Adipocyte (in vitro differentiated cells): ENCODE results near the gene ATN1.

Experiments used
- DNase-seq: peaks from one replicate; pipeline ENCODE4 v3.0.0-alpha.2; 2015; ENCODE audit warnings: low read depth
- H3K27me3 ChIP-seq: replicated peaks from 2 replicates; pipeline ENCODE4 v1.7.0; 2013; ENCODE audit warnings: mild to moderate bottlenecking, low read length, moderate library complexity; ENCODE audit not compliant: control insufficient read depth, insufficient read depth
- H3K36me3 ChIP-seq: 2 replicates; pipeline ENCODE4 v1.7.0; 2013; ENCODE audit warnings: low read length, mild to moderate bottlenecking, moderate library complexity; ENCODE audit not compliant: control insufficient read depth, insufficient read depth, severe bottlenecking
- H3K4me1 ChIP-seq: 2 replicates; pipeline ENCODE4 v1.7.0; 2013; ENCODE audit warnings: mild to moderate bottlenecking, low read length, moderate library complexity; ENCODE audit not compliant: control insufficient read depth, insufficient read depth
- H3K4me3 ChIP-seq: 2 replicates; pipeline ENCODE4 v1.7.0; 2013; ENCODE audit warnings: mild to moderate bottlenecking, low read length, moderate library complexity
- H3K9ac ChIP-seq: 2 replicates; pipeline ENCODE4 v1.7.0; 2013; ENCODE audit warnings: mild to moderate bottlenecking, low read length, moderate library complexity
- H3K9me3 ChIP-seq: 2 replicates; pipeline ENCODE4 v1.7.0; 2013; ENCODE audit warnings: mild to moderate bottlenecking, low read length, moderate library complexity; ENCODE audit not compliant: control insufficient read depth

ATN1 gene

DNA sequence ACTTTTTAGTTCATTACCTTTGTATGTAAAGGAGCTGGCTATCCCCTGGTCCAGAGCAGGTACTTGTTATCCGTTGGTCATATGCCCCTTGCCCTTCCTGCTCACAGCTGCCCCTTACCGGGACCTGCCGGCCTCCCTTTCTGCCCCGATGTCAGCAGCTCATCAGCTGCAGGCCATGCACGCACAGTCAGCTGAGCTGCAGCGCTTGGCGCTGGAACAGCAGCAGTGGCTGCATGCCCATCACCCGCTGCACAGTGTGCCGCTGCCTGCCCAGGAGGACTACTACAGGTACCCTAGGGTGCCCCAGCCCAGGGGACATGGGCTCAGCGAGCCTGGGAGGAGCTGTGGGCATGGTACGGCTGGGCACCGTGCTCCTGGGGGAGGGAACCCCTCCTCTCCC, 13.5 kb downstream of the ATN1 start:
- no peaks in the 10 kb centered on the region for H3K27me3 ChIP-seq
- H3K4me1 ChIP-seq = peaks cover 40% of the 10 kb centered on the region
- no peaks in the 10 kb centered on the region for H3K9me3 ChIP-seq
- peaks cover 30% of the 10 kb centered on the region for H3K36me3 ChIP-seq
- no peak overlapping the region for H3K4me3 ChIP-seq
- no peak for DNase-seq
- peak overlapping the region; percentile 33 for H3K9ac ChIP-seq

DNA sequence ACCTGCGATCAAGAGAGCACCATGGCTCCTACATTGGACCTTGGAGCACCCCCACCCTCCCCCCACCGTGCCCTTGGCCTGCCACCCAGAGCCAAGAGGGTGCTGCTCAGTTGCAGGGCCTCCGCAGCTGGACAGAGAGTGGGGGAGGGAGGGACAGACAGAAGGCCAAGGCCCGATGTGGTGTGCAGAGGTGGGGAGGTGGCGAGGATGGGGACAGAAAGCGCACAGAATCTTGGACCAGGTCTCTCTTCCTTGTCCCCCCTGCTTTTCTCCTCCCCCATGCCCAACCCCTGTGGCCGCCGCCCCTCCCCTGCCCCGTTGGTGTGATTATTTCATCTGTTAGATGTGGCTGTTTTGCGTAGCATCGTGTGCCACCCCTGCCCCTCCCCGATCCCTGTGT, 14.0 kb downstream of the ATN1 start:
- Histone ChIP-seq H3K9ac (peak overlapping the region; percentile 33), H3K36me3 (peaks cover 25% of the 10 kb centered on the region), H3K4me1 (peaks cover 38% of the 10 kb centered on the region), H3K9me3 (no peaks in the 10 kb centered on the region), H3K4me3 (no peak overlapping the region), H3K27me3 (no peaks in the 10 kb centered on the region)
- no peak for DNase-seq

DNA sequence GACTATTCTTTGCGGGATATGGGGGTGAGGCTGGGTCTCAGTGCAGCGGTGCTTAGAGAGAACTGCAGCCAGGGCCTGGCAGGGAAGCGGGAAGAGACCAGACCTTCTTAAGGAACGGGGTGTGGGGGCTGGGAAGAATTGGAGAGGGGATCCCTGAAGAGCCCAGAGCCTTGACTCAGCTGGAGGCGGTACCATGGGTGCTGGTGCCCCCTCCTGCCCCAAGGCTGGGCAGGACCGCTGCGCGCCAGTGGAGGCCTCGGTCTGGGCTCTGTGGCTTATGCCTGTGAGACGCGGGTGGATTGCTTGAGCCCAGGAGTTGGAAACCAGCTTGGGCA, 14.5 kb downstream of the ATN1 start:
- no peaks in the 10 kb centered on the region for H3K27me3 ChIP-seq
- H3K4me3 ChIP-seq = no peak overlapping the region
- H3K9ac ChIP-seq = peak overlapping the region; percentile 94
- DNase-seq = no peak
- H3K9me3 ChIP-seq = no peaks in the 10 kb centered on the region
- H3K36me3 ChIP-seq = peaks cover 23% of the 10 kb centered on the region
- peaks cover 33% of the 10 kb centered on the region for H3K4me1 ChIP-seq

DNA sequence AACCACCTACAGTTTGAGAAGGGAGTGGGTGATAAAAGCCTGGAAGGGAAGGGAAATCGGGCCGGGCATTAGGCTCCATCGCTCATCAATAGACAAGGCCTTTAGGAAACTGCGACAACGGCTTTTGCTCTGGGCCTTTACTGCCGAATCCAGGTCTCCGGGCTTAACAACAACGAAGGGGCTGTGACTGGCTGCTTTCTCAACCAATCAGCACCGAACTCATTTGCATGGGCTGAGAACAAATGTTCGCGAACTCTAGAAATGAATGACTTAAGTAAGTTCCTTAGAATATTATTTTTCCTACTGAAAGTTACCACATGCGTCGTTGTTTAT, 15.6 kb downstream of the ATN1 start:
- no peaks in the 10 kb centered on the region for H3K9me3 ChIP-seq
- H3K9ac ChIP-seq = peak overlapping the region; percentile 94
- H3K4me3 ChIP-seq = peak overlapping the region; percentile 86
- no peaks in the 10 kb centered on the region for H3K27me3 ChIP-seq
- peak; percentile 95 for DNase-seq
- H3K36me3 ChIP-seq = peaks cover 23% of the 10 kb centered on the region
- H3K4me1 ChIP-seq = peaks cover 27% of the 10 kb centered on the region

DNA sequence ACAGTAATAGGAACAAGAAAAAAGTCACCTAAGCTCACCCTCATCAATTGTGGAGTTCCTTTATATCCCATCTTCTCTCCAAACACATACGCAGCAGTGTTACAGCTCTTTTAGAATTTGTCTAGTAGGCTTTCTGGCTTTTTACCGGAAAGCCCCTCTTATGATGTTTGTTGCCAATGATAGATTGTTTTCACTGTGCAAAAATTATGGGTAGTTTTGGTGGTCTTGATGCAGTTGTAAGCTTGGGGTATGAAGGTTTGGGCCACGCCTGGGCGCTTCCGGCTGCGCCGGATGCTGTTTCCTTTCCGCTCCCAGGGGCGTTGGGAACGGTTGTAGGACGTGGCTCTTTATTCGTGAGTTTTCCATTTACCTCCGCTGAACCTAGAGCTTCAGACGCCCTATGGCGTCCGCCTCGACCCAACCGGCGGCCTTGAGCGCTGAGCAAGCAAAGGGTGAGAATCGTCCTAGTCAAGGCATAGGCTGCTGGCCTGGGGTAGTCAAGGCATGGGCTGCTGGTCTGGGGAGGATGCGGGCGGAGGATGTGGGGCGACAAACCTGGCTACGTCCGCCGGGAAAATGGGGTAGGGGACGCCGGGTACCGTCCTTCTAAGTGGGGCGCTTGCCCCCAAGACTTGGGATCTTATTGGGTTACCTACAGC, 16.1 kb downstream of the ATN1 start, which contains the start of the genes C12orf57 and RNU7-1:
TSS of gene C12orf57 (plus strand) at position 301 of the 659 bp plus-strand sequence. CDS start at position 401, 100 bp downstream.
TSS of gene RNU7-1 (plus strand) at position 95 of the 659 bp plus-strand sequence.
- Histone ChIP-seq H3K4me3 (peak within 1 kb of the TSS; percentile 86), H3K36me3 (peaks cover 23% of the 10 kb centered on the region), H3K9ac (peak within 1 kb of the TSS; percentile 94), H3K27me3 (no peaks in the 10 kb centered on the region), H3K9me3 (no peaks in the 10 kb centered on the region), H3K4me1 (peaks cover 26% of the 10 kb centered on the region)
- DNase-seq = peak; percentile 78

DNA sequence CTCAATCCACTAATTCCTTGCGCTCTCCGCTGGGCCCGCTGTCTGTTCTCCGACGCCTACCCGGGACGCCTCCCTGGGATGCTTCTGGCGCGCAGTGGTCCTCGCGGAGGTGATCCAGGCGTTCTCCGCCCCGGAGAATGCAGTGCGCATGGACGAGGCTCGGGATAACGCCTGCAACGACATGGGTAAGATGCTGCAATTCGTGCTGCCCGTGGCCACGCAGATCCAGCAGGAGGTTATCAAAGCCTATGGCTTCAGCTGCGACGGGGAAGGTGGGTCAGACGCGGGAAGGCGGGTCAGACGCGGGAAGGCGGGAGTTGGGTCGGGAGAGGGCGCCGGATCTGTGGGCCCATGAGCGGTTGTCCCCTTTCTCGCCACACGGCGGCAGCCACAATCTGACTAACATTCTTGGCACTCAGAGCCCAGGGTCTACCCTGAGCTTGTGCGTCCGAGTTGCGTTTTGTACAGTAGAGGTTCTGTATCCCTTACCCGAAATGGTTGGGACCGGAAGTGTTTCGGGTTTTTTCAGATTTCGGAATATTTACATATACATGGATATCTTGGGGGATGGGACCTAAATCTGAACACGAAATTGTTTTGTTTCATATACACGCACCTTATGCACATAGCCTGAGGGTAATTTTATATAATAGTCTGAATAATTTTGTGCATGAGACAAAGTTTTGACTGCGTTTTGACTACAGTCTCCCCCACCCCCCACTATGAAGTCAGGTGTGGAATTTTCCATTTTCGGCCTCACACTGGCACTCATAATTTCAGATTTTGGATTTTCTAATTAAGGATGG, 16.8 kb downstream of the ATN1 start:
- no peaks in the 10 kb centered on the region for H3K9me3 ChIP-seq
- H3K4me3 ChIP-seq = peak overlapping the region; percentile 86
- peaks cover 18% of the 10 kb centered on the region for H3K36me3 ChIP-seq
- peak; percentile 98 for DNase-seq
- H3K9ac ChIP-seq = peak overlapping the region; percentile 94
- no peaks in the 10 kb centered on the region for H3K27me3 ChIP-seq
- H3K4me1 ChIP-seq = peaks cover 21% of the 10 kb centered on the region

DNA sequence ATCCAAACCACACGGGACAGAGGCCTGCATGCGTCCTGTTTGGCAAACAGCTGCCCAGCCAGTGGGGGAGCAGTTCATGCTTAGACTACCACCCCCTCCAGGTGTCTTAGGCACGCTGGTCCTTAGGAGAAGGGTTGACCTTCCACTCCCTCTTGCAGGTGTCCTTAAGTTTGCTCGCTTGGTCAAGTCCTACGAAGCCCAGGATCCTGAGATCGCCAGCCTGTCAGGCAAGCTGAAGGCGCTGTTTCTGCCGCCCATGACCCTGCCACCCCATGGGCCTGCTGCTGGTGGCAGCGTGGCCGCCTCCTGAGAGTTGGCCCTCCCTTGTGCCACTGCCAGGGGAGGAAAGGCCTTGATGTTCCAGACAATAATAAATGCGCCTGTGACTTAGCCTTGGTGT, 17.9 kb downstream of the ATN1 start:
- Histone ChIP-seq H3K9me3 (no peaks in the 10 kb centered on the region), H3K27me3 (no peaks in the 10 kb centered on the region), H3K4me3 (no peak overlapping the region), H3K36me3 (peaks cover 11% of the 10 kb centered on the region), H3K9ac (no peak overlapping the region), H3K4me1 (peaks cover 21% of the 10 kb centered on the region)
- DNase-seq = no peak

DNA sequence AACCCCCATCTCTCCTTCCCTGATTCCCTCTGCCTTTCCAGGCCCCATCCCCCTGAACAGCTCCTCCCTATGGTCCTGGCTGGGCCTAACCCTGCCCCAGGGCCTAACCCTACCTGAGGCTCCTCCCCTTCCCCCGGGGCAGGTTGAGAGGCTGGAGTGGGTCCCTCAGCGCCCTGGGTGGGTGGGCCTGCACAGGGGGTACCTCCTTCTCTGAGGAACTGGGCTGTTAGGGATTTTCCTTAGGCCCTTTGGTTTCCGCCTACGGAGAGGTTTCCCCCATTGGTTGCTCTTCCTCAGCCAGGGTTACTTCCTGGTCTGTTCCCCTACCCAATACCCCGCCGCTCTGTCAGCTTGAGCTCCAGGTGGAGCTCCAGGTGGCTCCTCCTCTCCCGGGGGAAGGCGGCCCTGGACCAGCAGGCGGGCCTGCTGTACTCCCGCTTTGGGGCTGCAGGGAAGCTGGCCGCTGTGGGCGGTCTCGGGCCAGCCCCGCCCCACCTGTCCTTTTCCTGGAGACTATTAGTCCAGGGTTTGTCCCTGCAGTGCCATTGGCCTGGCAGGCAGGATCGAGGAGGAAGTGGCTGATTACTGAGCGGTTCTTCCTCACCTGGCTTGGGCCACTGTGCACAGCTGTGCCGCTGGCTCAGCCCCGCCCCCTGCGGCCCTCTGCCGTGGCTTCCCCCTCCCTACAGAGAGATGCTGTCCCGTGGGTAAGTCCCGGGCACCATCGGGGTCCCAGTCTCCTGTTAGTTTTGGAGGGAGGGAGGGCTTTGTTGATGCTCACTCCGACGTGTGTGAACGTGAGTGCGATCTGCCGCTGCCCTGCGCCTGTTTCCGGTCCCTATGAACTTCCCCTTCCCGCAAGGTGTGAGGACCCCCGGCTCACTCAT, 18.5 kb downstream of the ATN1 start:
- H3K27me3 ChIP-seq = no peaks in the 10 kb centered on the region
- no peak overlapping the region for H3K4me3 ChIP-seq
- no peak for DNase-seq
- H3K36me3 ChIP-seq = peaks cover 5% of the 10 kb centered on the region
- H3K4me1 ChIP-seq = peaks cover 21% of the 10 kb centered on the region
- no peaks in the 10 kb centered on the region for H3K9me3 ChIP-seq
- no peak overlapping the region for H3K9ac ChIP-seq

DNA sequence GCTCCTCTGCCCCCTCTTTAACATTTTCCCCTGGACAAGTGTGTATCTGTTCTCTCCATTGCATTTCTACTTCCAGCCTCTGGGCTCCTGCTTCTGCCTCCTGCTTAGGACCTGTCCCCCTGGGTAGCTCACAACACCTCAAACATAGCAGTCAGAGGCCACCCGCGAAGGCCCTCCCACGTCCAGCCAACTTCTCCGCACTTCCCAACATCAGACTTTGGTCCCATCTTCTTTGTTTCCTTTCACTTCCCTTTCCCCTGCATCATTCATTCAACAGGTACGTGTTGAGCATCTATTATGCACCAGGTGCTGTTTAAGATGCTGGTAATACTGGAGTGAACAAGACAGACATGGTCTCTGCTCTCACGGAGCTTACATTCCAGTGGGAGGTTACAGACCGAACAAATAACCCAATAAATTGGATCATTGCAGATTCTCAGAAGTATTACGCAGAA, 19.2 kb downstream of the ATN1 start:
- H3K4me1 ChIP-seq = peaks cover 21% of the 10 kb centered on the region
- H3K9ac ChIP-seq = no peak overlapping the region
- H3K4me3 ChIP-seq = no peak overlapping the region
- no peaks in the 10 kb centered on the region for H3K9me3 ChIP-seq
- DNase-seq = no peak
- no peaks in the 10 kb centered on the region for H3K27me3 ChIP-seq
- no peaks in the 10 kb centered on the region for H3K36me3 ChIP-seq

DNA sequence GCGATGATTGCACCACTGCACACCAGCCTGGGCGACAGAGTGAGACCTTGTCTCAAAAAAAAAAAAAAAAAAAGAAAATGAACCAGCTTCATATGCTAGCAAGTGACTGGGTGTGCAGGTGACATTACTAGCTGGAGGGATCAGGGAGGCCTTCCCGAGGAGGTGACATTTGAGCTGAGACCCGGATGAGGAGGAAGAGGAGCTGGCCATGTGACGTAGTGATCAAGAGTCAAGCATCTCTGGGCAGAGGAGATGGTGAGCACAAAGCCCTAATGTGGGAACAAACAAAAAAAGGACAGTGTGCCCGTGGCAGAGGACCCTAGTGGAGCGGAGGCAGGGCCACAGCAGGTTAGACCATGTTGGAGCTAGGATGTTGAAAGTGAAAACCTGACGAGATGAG, 19.9 kb downstream of the ATN1 start:
- H3K4me1 ChIP-seq = peaks cover 20% of the 10 kb centered on the region
- H3K9me3 ChIP-seq = no peaks in the 10 kb centered on the region
- no peak overlapping the region for H3K4me3 ChIP-seq
- H3K27me3 ChIP-seq = peaks cover under 1% of the 10 kb centered on the region
- DNase-seq = no peak
- no peak overlapping the region for H3K9ac ChIP-seq
- no peaks in the 10 kb centered on the region for H3K36me3 ChIP-seq
